Glutamatergic neuron (in vitro differentiated cells): ENCODE data around the gene CADM1. TPM values are rescaled to one million over a fixed set of nuclear protein-coding genes. Genes with fewer than 3 reads are reported as not detected.
"Not testable (repeated sequence)": the region's sequence is repeated elsewhere in the genome, so short reads cannot be mapped to it uniquely, and the experiment has no call there.

Experiments used
- DNase-seq: peaks from one replicate; pipeline ENCODE4 v3.0.0; 2022
- H3K27ac Mint-ChIP-seq: one replicate; pipeline ENCODE4 v1.8.0; 2020; ENCODE audit warnings: mild to moderate bottlenecking, mixed read lengths, inconsistent platforms; ENCODE audit not compliant: unreplicated experiment
- H3K27me3 Mint-ChIP-seq: one replicate; pipeline ENCODE4 v1.8.0; 2020; ENCODE audit warnings: mild to moderate bottlenecking, moderate library complexity, mixed read lengths, inconsistent platforms; ENCODE audit not compliant: unreplicated experiment
- H3K36me3 Mint-ChIP-seq: one replicate; pipeline ENCODE4 v1.8.0; 2020; ENCODE audit warnings: mild to moderate bottlenecking, mixed read lengths, inconsistent platforms; ENCODE audit not compliant: unreplicated experiment
- H3K4me1 Mint-ChIP-seq: one replicate; pipeline ENCODE4 v1.8.0; 2020; ENCODE audit warnings: mild to moderate bottlenecking, low read depth, mixed read lengths, inconsistent platforms; ENCODE audit not compliant: unreplicated experiment
- H3K4me3 Mint-ChIP-seq: one replicate; pipeline ENCODE4 v1.8.0; 2020; ENCODE audit warnings: mild to moderate bottlenecking, mixed read lengths, inconsistent platforms; ENCODE audit not compliant: unreplicated experiment
- H3K9me3 Mint-ChIP-seq: one replicate; pipeline ENCODE4 v1.8.0; 2020; ENCODE audit warnings: mild to moderate bottlenecking, moderate library complexity, mixed read lengths, inconsistent platforms; ENCODE audit not compliant: unreplicated experiment
- total RNA-seq: library from RNA; stranded (reverse); fragmentation: NEBNext Ultra II Directional; extraction: Animal tissue kit (Norgen Biotek cat#: 25700); gene quantifications from one replicate; pipeline ENCODE4 v1.2.1, GENCODE V29; 2021; ENCODE audit not compliant: unreplicated experiment
- TF ChIP-seq, protein P1 (sequence below): fragments of 200-600 bp; sonication (generic); IDR thresholded peaks from one replicate; pipeline ENCODE4 v1.5.0; 2021; ENCODE audit not compliant: partially characterized antibody, unreplicated experiment

Gene CADM1
- total RNA-seq, 1 donor from 2014 or later = 1,339 TPM

DNA sequence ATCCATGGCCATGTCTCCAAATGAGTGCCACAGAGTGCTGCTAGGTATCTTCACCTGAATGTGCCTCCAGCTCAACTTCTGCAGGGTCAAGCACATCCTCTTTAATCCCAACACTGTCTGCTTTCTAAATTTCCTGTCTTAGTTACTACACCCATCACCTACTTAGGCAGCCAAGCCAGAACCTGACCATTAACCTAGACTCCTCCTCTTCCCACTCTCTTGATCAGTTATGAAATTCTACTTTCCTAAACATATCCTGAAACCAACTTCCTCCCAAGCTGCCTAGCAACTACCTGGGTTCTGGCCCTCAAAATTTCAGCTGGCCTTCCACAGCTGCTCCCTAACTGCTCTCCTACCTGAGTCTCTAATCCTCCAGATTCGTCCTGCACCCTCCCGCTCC is 22.7 kb downstream of the CADM1 start:
- Mint-ChIP-seq H3K27me3 (peaks cover 10% of the 10 kb centered on the region), H3K9me3 (peaks cover 18% of the 10 kb centered on the region), H3K27ac (peak overlapping the region; percentile 36), H3K36me3 (peaks cover 20% of the 10 kb centered on the region), H3K4me1 (peaks cover 42% of the 10 kb centered on the region), H3K4me3 (peak overlapping the region; percentile 67)
- DNase-seq = no peak
- TF ChIP-seq, protein P1, sequence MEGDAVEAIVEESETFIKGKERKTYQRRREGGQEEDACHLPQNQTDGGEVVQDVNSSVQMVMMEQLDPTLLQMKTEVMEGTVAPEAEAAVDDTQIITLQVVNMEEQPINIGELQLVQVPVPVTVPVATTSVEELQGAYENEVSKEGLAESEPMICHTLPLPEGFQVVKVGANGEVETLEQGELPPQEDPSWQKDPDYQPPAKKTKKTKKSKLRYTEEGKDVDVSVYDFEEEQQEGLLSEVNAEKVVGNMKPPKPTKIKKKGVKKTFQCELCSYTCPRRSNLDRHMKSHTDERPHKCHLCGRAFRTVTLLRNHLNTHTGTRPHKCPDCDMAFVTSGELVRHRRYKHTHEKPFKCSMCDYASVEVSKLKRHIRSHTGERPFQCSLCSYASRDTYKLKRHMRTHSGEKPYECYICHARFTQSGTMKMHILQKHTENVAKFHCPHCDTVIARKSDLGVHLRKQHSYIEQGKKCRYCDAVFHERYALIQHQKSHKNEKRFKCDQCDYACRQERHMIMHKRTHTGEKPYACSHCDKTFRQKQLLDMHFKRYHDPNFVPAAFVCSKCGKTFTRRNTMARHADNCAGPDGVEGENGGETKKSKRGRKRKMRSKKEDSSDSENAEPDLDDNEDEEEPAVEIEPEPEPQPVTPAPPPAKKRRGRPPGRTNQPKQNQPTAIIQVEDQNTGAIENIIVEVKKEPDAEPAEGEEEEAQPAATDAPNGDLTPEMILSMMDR = no peak

DNA sequence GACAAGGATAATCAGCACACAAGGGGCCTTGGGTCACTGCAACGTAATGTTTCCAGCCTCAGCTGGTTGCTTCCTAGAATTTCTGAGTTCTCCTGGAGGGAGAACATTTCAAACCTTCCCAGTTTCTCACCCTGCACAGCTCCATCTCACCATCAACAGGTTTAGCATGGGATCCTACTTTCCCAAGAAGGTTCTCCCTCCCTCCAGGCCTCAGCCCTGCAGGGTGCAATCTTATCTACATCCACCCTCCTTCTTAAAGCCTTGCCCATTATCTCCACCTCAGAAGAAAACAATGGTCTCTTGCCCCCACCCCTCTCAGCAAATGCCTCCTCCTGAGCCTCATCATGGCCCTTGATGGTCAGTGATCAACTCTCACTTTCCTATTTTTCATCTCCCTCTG is 23.6 kb downstream of the CADM1 start:
- Mint-ChIP-seq H3K4me1 (peaks cover 45% of the 10 kb centered on the region), H3K36me3 (peaks cover 15% of the 10 kb centered on the region), H3K9me3 (peaks cover 16% of the 10 kb centered on the region), H3K27ac (no peak overlapping the region), H3K27me3 (peaks cover 10% of the 10 kb centered on the region), H3K4me3 (peak overlapping the region; percentile 55)
- no peak for DNase-seq
- TF ChIP-seq, protein P1 = no peak

DNA sequence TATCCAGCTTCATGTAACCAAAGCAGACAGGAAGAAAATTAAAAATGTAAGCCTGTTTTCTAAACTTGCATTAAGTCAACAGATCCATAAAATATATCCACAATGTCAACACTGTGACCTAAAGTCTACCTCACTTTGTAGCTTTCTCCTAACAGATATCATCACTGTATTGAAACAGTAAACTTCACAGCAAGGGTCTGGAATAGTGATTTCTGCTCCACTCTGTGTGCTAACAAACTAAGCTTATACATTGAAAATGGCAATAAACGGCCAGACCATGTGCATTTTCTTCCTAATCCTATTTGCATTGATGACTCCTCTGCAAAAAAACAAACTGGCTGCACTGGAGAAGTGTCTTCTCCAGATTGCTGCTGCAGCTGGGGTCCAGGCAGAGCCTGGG is 26.8 kb downstream of the CADM1 start:
- peaks cover 15% of the 10 kb centered on the region for H3K36me3 Mint-ChIP-seq
- peaks cover 13% of the 10 kb centered on the region for H3K27me3 Mint-ChIP-seq
- peaks cover 52% of the 10 kb centered on the region for H3K4me1 Mint-ChIP-seq
- no peak for DNase-seq
- TF ChIP-seq, protein P1 = no peak
- peak overlapping the region; percentile 62 for H3K4me3 Mint-ChIP-seq
- H3K27ac Mint-ChIP-seq = no peak overlapping the region
- H3K9me3 Mint-ChIP-seq = peaks cover 13% of the 10 kb centered on the region

DNA sequence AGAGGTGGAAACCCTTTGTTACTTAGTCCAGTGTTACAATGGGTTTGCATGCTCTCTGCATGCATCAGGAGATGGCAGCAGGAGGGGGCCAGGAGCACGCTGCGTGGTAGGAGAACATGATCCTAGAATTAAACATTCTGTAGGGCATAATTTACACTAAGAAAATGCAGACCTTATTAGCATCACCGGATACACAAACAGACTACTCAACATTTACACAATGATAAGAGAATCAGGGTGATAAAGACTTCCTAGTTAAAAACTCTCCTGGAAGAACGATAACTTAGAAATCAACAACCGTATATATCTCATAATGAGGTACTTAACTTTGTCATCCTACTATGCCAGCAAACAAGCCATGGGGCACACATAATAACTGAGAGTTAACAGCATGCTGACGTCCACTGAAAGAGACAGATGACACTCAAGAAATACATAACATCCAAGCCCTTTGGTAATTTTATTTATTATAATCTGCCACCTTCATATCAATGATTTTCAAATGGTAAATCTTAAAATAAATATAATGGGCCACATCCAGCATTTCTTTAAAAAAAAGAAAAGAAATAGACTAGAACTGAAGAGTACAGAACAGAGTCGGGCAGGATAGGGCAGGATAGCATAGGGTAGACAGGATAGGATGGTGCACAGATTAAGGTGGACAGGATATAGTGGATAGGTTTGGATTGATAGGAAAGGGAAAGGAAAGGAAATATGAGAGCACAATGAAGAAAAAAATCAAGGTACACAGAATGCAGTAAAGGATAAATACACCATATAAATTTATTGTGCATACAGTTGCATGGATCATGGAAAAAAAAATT is 27.5 kb downstream of the CADM1 start:
- Mint-ChIP-seq H3K4me1 (peaks cover 51% of the 10 kb centered on the region), H3K4me3 (peak overlapping the region; percentile 64), H3K27ac (peak overlapping the region; percentile 85), H3K27me3 (peaks cover 12% of the 10 kb centered on the region), H3K9me3 (peaks cover 8% of the 10 kb centered on the region), H3K36me3 (peaks cover 13% of the 10 kb centered on the region)
- TF ChIP-seq, protein P1 = no peak
- no peak for DNase-seq

DNA sequence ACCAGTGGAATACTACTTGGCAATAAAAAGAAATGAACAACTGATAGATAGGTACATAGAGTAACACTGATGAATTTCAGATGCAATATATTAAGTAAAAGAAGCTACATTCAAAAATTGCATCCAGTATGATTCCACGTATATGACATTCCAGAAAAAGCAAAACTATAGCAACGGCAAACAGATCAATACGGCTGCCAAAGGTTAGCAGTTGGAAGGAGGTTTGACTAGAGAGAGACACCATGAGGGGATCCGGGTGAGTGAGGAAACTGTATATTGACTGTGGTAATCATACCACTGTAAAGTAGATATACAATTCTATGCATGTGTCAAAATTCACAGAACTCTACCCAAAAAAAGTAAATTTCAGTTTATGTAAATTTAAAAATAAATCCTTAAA is 28.7 kb downstream of the CADM1 start:
- TF ChIP-seq, protein P1 = no peak
- no peak overlapping the region for H3K27ac Mint-ChIP-seq
- H3K27me3 Mint-ChIP-seq = peaks cover 5% of the 10 kb centered on the region
- H3K36me3 Mint-ChIP-seq = peaks cover 7% of the 10 kb centered on the region
- peaks cover 51% of the 10 kb centered on the region for H3K4me1 Mint-ChIP-seq
- H3K4me3 Mint-ChIP-seq = peak overlapping the region; percentile 44
- DNase-seq = no peak
- peaks cover 4% of the 10 kb centered on the region for H3K9me3 Mint-ChIP-seq

DNA sequence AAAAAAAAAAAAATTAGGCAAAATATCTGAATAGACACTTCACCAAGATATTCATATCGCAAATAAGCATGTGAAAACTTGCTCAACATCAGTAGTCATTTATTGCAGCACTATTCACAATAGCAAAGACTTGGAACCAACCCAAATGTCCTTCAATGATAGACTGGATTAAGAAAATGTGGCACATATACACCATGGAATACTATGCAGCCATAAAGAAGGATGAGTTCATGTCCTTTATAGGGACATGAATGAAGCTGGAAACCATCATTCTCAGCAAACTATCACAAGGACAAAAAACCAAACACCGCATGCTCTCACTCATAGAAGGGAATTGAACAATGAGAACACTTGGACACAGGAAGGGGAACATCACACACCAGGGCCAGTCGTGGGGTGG is 29.9 kb downstream of the CADM1 start:
- H3K4me3 Mint-ChIP-seq, DNase-seq, H3K36me3 Mint-ChIP-seq, H3K27ac Mint-ChIP-seq, H3K27me3 Mint-ChIP-seq, H3K9me3 Mint-ChIP-seq: not testable (repeated sequence)
- H3K4me1 Mint-ChIP-seq = peaks cover 51% of the 10 kb centered on the region
